Measurements from ENCODE around the gene WDR45B.

DNA sequence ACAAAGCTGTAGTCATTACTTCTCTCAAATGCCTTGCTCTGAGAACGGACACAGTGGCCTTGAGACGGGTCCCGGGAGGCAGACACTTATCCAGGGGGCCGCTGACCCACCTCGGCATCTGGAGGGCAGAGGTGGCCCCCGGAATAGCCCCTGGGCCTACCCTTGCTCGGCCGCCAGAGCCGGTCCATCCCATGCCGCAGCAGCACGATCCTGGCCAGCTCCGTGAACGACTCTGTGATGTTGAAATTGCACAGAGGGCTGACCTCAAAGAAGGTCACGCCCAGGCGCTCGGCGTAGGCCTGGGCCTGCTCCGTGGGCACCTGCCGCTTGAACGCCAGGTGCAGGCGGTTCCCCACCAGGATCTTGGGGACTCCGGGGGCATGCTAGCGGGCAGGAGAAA lies 10.1 kb upstream of the WDR45B start:
- TF ChIP-seq, protein P1, sequence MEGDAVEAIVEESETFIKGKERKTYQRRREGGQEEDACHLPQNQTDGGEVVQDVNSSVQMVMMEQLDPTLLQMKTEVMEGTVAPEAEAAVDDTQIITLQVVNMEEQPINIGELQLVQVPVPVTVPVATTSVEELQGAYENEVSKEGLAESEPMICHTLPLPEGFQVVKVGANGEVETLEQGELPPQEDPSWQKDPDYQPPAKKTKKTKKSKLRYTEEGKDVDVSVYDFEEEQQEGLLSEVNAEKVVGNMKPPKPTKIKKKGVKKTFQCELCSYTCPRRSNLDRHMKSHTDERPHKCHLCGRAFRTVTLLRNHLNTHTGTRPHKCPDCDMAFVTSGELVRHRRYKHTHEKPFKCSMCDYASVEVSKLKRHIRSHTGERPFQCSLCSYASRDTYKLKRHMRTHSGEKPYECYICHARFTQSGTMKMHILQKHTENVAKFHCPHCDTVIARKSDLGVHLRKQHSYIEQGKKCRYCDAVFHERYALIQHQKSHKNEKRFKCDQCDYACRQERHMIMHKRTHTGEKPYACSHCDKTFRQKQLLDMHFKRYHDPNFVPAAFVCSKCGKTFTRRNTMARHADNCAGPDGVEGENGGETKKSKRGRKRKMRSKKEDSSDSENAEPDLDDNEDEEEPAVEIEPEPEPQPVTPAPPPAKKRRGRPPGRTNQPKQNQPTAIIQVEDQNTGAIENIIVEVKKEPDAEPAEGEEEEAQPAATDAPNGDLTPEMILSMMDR (IDR thresholded peaks at IDR 0.05), result no peak
- TF ChIP-seq ZFX (IDR thresholded peaks at IDR 0.05; ENCODE audit: borderline replicate concordance), result no peak
